ENCODE results near the gene CENPH. TPM values are rescaled to one million over a fixed set of nuclear protein-coding genes. Genes with fewer than 3 reads are reported as not detected.
"Not testable (repeated sequence)": the region's sequence is repeated elsewhere in the genome, so short reads cannot be mapped to it uniquely, and the experiment has no call there.

The CENPH gene
- total RNA-seq, 4 donors from 2014 or later: 1.3 to 6.3 (median 4.1) TPM

GRCh38 chr5:69230181-69230580 is 40.8 kb downstream of the CENPH start:
- WGBS, 2 donors: 88 to 100% methylated on average over 2 of the region's 2 CpGs

GRCh38 chr5:69231281-69231680 is 41.9 kb downstream of the CENPH start:
- Histone ChIP-seq H3K4me1 (peaks cover 0 to 15% (median 8%) of the 10 kb centered on the region in 4 donors), H3K36me3 (peaks cover 0 to 47% (median 4%) of the 10 kb centered on the region in 3 donors), H3K27ac (no peak overlapping the region), H3K4me3 (no peak overlapping the region), H3K9me3 (no peaks in the 10 kb centered on the region), H3K27me3 (no peaks in the 10 kb centered on the region)
- 90 to 95% methylated on average over 6 of the region's 6 CpGs for WGBS, 2 donors
- TF ChIP-seq CTCF (IDR thresholded peaks at IDR 0.05) (no peak), EP300 (IDR thresholded peaks at IDR 0.05) (no peak), POLR2A (IDR thresholded peaks at IDR 0.05) (no peak)
- no peak for DNase-seq (ENCODE audit: low spot score in 2 of 2)

More at GRCh38 chr5:69230181-69230580, 40.8 kb downstream of the CENPH start:
- no peaks in the 10 kb centered on the region for H3K9me3 ChIP-seq
- DNase-seq (ENCODE audit: low spot score in 2 of 2): no peak
- peaks cover 0 to 6% (median 0%) of the 10 kb centered on the region in 4 donors for H3K4me1 ChIP-seq
- H3K27me3 ChIP-seq: no peaks in the 10 kb centered on the region
- H3K4me3 ChIP-seq: no peak overlapping the region
- H3K36me3 ChIP-seq: peaks cover 0 to 57% (median 4%) of the 10 kb centered on the region in 3 donors
- TF ChIP-seq POLR2A (IDR thresholded peaks at IDR 0.05) (no peak), CTCF (IDR thresholded peaks at IDR 0.05) (no peak), EP300 (IDR thresholded peaks at IDR 0.05) (no peak)
- no peak overlapping the region for H3K27ac ChIP-seq

- TF ChIP-seq POLR2A (IDR thresholded peaks at IDR 0.05) (no peak), EP300 (IDR thresholded peaks at IDR 0.05) (no peak), CTCF (IDR thresholded peaks at IDR 0.05) (no peak)
- peaks cover 0 to 20% (median 12%) of the 10 kb centered on the region in 4 donors for H3K4me1 ChIP-seq
- 70 to 78% methylated on average over 2 of the region's 2 CpGs for WGBS, 2 donors
- no peak for DNase-seq (ENCODE audit: low spot score in 2 of 2)
- no peaks in the 10 kb centered on the region for H3K9me3 ChIP-seq
- peaks cover 0 to 41% (median 4%) of the 10 kb centered on the region in 3 donors for H3K36me3 ChIP-seq
- H3K27ac ChIP-seq: no peak overlapping the region
- H3K27me3 ChIP-seq: no peaks in the 10 kb centered on the region
- H3K4me3 ChIP-seq: no peak overlapping the region
Measured at GRCh38 chr5:69231851-69232250, 42.5 kb downstream of the CENPH start.

GRCh38 chr5:69234457-69235268 is 45.3 kb downstream of the CENPH start, which contains the start of gene CDK7:
CDK7 (plus strand) TSS chr5:69234886; CDS start chr5:69234976, 90 bp downstream.
- Histone ChIP-seq H3K36me3 (peaks cover 0 to 36% (median 0%) of the 10 kb centered on the region in 3 donors), H3K9me3 (no peaks in the 10 kb centered on the region), H3K27ac (peak within 1 kb of the TSS; percentile 47 to 89 (median 82)), H3K4me1 (peaks cover 0 to 28% (median 12%) of the 10 kb centered on the region in 4 donors), H3K27me3 (no peaks in the 10 kb centered on the region), H3K4me3 (peak within 1 kb of the TSS; percentile 58 to 78 (median 72))
- WGBS, 2 donors: 0 to 1% methylated on average over 41 to 47 of the region's 49 CpGs
- TF ChIP-seq EP300 (IDR thresholded peaks at IDR 0.05) (peak; percentile 57 to 90), CTCF (IDR thresholded peaks at IDR 0.05) (peak in 1 of 5 experiments; percentile 16), POLR2A (IDR thresholded peaks at IDR 0.05) (peak in 1 of 2 donors; percentile 40)
- peak; percentile 84 to 90 for DNase-seq (ENCODE audit: low spot score in 2 of 2)

GRCh38 chr5:69236733-69237132 is 47.4 kb downstream of the CENPH start:
- H3K36me3 ChIP-seq: peaks cover 0 to 36% (median 0%) of the 10 kb centered on the region in 3 donors
- not testable (repeated sequence) for H3K27me3 ChIP-seq; H3K9me3 ChIP-seq; DNase-seq (ENCODE audit: low spot score in 2 of 2); H3K4me3 ChIP-seq; H3K27ac ChIP-seq
- 91 to 94% methylated on average over 9 of the region's 9 CpGs for WGBS, 2 donors
- peaks cover 0 to 28% (median 14%) of the 10 kb centered on the region in 4 donors for H3K4me1 ChIP-seq

All from tibial nerve (tissue), 4 donors.